HG03460 (cell line): ENCODE results near the gene NPTN.
"Not testable (repeated sequence)": the region's sequence is repeated elsewhere in the genome, so short reads cannot be mapped to it uniquely, and the experiment has no call there.

Source experiments
- ATAC-seq: cut with Tn5 transposase; IDR thresholded peaks from one replicate; pipeline ENCODE4 v1.9.1; 2021; ENCODE audit not compliant: unreplicated experiment

NPTN gene

GRCh38 chr15:73601451-73602445 lies 31.4 kb downstream of the NPTN start:
- no peak for ATAC-seq

- no peak for ATAC-seq
These were observed 32.5 kb downstream of the NPTN start for GRCh38 chr15:73600413-73601335.

GRCh38 chr15:73599934-73600333 lies 33.3 kb downstream of the NPTN start:
- ATAC-seq: no peak

GRCh38 chr15:73598530-73599160 lies 34.5 kb downstream of the NPTN start:
- ATAC-seq: no peak

- no peak for ATAC-seq
These were observed 36.1 kb downstream of the NPTN start for GRCh38 chr15:73597036-73597638.

GRCh38 chr15:73596174-73596573 lies 37.0 kb downstream of the NPTN start:
- ATAC-seq: no peak

GRCh38 chr15:73594109-73594508 lies 39.1 kb downstream of the NPTN start:
- ATAC-seq: no peak

DNA sequence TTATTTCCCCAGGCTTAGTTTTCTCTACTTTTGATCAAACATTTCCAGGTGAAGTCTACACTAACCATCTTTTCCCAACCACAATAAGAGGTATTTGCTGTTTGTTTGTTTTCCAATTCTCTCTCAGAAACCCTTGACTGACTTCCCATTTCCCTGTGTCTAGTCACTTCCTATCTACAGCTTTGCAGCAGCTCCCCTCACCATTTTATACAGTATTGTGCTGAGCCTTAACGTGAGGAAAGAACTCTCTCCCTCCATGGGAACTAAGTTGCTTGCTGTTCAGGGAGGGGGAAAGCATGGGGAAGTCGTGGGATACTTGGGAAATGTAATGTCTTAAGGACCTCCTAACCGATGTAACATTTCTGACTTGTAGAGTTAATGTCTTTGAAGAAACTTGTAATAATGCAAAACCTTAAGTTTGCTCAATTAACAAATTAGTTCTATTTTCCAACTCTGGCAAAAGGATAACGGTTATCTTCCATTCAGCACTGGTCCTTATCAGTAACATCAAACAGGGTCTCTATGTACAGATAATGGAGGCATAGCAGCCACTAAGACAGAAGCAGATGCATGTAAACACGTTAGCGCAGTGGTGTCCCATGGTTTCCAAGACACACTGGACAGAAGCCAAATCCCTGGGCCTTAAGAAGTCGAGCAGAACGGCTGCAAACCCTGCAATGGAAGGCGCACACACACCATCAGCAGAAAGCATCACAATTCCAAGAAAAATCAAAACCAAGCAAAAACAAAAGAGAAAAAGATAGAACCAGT lies 39.7 kb downstream of the NPTN start:
- no peak for ATAC-seq

GRCh38 chr15:73590263-73590662 lies 42.9 kb downstream of the NPTN start:
- no peak for ATAC-seq

- no peak for ATAC-seq
These were observed 43.4 kb downstream of the NPTN start for GRCh38 chr15:73589766-73590165.

DNA sequence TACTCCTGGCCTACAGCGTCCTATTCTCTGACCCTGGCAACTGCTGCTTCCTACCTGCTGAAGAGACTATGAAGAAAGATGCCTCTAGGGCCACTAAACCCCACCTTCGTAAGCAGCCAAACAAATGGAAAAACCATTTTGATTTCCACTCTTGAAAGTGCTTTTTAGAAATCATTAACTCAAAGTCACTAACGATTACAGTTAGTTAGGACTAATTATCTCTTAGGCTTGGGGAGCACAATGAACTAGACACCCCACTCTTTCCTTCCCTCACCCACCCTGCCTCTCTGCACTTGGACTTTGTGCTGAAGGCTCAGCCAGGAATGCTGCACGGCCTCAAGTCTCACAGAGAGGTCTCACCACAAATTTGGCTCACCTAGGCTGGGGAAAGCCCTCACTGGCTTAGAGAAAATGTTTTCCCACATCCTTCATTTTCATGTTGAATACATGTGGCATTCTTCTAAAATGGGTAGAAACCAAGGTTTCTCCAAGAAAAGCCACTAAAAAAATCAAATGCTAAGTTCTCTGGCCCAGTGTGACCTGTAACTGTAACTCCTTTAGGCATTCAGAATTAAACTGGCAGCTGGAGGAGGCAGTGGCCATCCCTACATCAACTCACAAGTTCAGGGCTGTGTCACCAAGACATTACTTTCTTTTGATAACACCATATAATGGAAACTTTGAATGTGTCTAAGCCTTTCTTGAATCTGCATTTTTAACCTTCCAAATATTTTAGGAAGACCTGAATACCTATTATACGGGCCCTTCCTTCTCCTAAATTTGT lies 47.1 kb downstream of the NPTN start:
- no peak for ATAC-seq

DNA sequence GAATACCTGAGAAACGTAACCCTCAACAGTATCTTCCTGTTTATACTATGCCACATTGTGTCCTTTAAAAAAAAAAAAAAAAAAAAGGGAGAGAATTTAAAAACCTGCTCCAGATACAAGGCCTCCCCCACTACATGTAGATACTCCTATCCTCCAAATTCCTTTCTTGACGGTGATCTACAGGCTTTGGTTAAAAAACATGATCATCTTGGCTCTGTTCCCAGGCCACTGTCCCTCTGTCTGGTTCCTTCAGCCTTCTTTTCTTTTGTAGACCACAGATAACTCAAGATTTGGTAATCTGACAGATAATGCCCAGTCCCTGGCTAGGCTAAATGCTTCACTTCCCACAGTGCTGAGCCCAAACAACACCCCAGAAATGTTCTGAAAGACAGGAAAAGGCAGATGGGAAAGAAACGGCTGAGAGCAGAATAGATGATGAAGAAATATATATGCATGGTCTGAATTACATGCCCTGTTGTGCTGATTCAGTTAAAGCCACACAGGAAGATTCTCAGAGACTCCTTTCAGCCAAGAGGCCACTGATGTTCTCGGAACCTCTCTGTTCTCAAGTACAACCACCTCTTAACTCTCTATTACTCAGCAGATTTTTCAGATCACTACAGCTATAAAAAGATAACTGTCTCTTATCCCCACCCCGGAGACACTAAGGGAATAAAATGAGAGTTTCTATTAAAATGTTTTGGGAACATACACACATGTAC lies 48.3 kb downstream of the NPTN start:
- ATAC-seq: no peak

DNA sequence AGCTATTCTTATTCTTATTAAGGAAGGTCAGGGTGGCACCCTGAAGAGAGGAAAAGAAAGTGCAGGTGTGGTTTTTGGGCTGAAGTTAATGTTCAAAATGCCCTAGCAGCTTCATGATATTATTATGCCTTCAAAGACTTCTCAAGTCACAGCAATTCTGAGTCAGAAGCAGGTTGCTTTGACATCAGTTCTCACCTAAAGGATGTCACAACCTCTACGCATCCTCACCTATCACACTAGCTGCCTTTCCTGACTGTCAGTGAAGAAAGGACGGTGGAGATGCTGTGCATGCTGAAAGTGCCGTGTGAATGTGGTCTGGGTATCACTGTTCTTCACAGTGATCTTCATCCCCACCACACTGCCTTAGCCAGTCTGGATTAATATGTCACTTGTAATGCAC lies 49.6 kb downstream of the NPTN start:
- no peak for ATAC-seq

GRCh38 chr15:73582851-73583379 lies 50.3 kb downstream of the NPTN start:
- ATAC-seq: no peak

- no peak for ATAC-seq
These were observed 55.2 kb downstream of the NPTN start for GRCh38 chr15:73578026-73578425.

- not testable (repeated sequence) for ATAC-seq
These were observed 55.6 kb downstream of the NPTN start for GRCh38 chr15:73577593-73577992.

DNA sequence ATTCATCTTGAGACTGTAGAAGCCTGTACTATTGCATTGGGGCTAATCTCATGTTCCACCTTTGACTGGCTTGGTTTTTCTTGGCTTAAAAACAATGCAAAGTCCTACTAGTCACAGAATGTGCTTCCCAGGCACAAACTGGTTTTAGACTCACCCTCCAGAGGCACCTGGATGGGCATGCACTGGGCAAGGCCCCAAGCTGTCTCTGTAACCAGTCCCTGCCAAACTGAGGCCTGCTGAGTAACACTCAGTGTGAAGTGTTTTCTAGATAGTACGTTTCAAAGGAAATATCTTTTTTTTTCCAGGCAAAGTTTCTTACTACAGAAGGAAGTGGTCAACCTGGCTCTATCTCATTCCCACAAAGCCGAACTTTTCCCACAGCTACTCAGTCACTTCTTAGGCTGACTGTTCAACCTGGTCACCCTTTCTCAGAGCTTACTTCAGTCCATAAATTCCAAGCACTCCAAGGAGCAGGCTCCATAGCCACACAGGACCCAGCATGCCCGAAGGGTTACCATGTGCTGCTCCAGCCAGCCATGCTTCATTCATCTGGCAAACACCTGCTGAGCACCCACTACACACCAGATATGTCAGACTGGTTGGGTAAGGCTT lies 57.4 kb downstream of the NPTN start:
- ATAC-seq: no peak

- ATAC-seq: no peak
These were observed 59.6 kb downstream of the NPTN start for GRCh38 chr15:73573572-73573971.
